HG03565 (cell line): Measurements from ENCODE around the gene RTN1.

Experiments used
- ATAC-seq: cut with Tn5 transposase; IDR thresholded peaks from one replicate; pipeline ENCODE4 v1.9.1; 2021; ENCODE audit warnings: mild to moderate bottlenecking, moderate library complexity; ENCODE audit not compliant: unreplicated experiment

RTN1 gene

DNA sequence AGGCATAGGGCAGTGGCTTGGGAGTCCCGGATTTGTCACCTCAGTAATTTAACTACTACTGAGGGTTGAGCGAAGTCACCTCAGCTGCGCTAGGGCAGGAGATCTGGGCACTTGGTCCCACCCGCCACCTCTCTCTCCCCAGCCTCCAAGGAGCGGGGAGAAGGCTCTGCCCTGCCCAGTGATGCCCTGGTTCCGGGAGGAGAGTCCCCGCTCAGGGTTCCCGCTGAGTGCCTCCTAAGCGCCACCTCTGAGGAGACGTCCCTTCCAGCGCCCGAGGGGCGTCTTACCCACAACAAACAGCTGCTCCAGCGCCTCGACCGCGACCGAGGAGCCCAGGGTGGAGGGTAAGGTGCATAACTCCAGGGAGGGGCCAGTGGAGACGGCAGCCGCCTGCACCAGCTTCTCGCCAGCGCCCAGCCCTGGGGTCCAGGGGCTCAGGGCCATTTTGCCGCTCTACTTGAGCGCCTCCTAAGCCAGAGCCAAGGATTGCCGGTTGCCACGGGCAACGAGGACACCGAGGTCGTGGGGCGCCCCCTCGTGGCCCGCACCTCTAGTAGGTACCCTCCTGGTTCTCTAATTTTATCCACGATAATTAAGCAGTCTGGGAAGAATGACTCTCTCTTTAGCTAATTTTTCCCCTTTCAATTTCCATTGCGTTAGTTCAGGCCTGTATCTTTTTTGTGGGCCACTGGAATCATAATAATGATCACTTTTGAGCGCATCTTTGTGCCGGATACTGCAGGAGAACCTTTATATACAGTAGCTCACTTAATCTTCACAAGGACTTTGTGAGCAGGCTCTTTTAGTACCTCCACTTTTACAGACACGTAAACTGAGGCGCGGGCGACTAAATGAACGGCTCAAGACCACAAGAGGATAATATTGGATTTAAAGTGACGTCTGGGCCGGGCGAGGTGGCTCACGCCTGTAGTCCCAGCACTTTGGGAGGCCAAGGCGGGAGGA lies 294.0 kb downstream of the RTN1 start, which contains the start of gene CCDC175:
Gene CCDC175 (minus strand): TSS at position 481 of the 963 bp plus-strand sequence. CDS start 37 bp downstream, at position 444.
- peak; percentile 96 for ATAC-seq

- ATAC-seq: no peak
Measured at GRCh38 chr14:59570122-59570521, 300.5 kb downstream of the RTN1 start.

GRCh38 chr14:59566725-59567124 lies 303.9 kb downstream of the RTN1 start:
- ATAC-seq: no peak

DNA sequence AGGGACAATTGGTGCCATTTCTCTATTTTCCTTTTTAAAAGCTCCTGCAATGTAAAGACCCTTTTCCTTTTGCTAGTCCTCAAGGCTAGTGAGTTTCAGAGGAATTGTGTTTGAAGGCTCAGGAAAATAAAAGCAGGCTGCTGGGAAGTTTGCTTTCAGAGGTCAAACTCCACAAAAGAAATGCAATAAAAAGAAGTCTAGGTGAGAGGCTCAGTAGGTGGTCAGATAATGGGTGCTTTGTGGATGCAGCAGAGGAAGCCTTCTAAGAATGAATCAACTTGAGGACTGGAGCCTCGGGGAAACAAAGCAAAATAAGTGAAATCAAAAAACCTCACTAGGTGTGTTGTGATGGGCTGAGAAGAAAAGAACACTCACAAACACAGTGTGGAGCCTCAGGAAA lies 304.3 kb downstream of the RTN1 start:
- ATAC-seq: no peak

GRCh38 chr14:59565087-59565486 lies 305.5 kb downstream of the RTN1 start:
- ATAC-seq: no peak

GRCh38 chr14:59564366-59564765 lies 306.2 kb downstream of the RTN1 start:
- ATAC-seq: no peak

GRCh38 chr14:59547310-59547709 lies 323.3 kb downstream of the RTN1 start:
- no peak for ATAC-seq
